IPS-NIHi7 (cell line): ENCODE data around the gene CHPF.

ENCODE experiments used
- DNase-seq: peaks from one replicate; pipeline ENCODE4 v3.0.0; 2012; ENCODE audit warnings: mixed read lengths; ENCODE audit errors: extremely low spot score

Gene CHPF

GRCh38 chr2:219569041-219569440 is 25.4 kb upstream of the CHPF start:
- no peak for DNase-seq

- no peak for DNase-seq
Measured at GRCh38 chr2:219567791-219568361, 24.3 kb upstream of the CHPF start.

DNA sequence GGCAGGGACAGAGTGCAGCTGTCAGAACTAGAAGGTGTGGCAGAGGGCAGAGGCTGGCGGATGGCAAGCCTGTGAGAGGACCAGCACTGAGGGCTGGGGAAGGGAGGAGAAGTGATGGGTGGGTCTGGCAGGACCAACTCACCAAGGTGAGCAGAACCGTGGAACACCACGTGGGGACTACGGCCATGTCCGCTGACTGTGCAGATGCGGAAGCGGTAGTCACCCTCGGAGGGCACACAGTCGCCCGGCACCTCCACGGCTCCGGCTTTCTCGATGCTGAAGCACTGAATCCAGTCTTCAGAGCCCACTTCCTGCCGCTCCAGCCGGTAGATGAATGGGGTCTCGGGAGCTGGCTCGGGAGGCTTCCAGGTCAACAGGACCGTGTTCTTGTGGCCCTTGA is 23.5 kb upstream of the CHPF start:
- DNase-seq: no peak

DNA sequence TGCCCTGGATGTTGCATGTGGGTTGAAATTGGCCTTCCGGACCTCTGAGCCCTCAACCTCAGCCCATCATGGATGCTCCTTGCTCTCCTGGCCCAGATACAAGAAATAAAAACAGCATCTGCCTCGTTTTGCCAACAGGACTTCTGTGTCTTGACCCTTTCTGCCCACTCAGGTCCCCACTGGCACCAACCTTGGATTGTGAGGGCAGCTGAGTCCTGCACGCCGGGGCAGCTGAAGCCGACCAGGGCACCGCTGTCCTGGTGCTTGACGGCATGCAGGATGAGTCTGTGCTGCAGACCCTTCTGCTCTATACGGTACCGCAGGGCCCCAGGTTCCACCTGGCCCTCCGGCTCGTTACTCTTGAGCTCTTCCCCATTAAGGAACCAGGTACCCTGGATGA is 23.0 kb upstream of the CHPF start:
- DNase-seq: no peak

DNA sequence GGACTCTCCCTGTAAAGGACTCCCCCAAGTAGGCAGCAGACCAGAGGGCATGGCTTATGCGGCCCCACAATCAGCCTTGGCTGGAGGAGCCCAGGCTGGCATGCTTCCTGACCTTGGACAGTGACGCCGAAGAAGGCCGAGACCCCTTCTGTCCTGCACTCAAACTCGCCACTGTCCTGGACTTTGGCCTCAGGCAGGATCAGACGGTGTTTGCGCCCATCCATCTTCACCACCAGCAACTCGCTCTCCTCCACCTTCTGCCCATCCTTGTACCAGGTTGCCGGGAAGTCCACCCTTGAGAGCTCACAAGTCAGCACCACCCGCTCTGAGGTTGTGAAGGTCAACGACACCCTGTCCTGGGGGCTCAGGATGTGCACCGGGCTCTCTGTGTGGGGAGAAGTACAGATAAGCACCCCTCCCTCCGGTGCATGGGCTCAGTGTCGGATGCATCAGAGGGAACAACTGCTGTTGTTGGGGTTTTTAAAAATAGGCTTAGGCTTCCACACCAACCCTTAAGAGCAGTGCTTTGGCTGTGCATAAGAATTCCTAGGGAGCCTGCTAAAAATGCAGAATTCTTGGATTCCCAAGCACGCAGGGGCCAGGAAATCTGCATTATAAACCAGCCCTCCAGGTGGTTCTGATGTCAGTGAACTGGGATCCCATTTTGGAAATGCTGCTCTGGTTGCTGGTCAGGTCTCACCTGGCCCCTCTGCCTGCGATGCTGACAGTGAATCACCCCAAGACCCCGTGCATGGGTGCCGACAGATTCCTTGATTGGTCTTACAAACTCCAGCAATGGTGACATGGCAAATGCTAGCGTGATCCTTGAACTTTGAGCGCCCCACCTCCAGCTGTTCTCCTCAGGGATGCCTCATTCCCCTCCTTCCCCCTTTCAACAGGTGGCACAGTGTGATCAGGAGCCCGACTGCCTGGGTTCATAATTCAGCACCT is 21.8 kb upstream of the CHPF start:
- peak; percentile 69 for DNase-seq

DNA sequence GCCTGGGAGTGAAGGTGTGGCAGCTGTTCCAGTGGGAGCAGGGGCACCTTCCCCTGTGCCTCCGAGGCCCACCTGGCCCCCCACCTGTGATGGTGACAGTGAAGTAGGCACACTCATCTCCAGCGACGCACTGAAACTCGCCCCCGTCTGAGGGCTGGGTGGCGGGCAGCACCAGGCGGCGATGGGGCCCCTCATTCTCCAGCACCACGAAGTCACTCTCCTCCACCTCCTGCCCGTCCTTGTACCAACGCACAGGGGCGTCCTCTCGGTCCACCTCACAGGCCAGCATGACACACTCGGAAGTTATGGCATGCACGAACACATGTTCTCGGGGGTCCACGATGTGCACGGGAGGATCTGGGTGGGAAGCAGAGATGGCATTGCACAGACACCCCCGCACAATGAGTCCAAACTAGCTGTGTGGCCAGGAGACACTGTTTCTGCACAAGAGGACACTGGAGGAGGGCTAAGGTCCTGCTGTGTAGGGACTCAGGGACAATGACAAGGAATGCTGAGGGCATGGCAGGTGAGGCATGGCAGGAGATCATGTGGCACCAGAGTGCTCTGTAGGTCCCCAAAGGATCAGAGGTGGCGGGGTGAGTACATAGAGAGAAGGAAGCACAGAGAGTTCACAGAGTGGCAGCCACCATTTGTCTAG is 19.8 kb upstream of the CHPF start:
- DNase-seq: no peak

DNA sequence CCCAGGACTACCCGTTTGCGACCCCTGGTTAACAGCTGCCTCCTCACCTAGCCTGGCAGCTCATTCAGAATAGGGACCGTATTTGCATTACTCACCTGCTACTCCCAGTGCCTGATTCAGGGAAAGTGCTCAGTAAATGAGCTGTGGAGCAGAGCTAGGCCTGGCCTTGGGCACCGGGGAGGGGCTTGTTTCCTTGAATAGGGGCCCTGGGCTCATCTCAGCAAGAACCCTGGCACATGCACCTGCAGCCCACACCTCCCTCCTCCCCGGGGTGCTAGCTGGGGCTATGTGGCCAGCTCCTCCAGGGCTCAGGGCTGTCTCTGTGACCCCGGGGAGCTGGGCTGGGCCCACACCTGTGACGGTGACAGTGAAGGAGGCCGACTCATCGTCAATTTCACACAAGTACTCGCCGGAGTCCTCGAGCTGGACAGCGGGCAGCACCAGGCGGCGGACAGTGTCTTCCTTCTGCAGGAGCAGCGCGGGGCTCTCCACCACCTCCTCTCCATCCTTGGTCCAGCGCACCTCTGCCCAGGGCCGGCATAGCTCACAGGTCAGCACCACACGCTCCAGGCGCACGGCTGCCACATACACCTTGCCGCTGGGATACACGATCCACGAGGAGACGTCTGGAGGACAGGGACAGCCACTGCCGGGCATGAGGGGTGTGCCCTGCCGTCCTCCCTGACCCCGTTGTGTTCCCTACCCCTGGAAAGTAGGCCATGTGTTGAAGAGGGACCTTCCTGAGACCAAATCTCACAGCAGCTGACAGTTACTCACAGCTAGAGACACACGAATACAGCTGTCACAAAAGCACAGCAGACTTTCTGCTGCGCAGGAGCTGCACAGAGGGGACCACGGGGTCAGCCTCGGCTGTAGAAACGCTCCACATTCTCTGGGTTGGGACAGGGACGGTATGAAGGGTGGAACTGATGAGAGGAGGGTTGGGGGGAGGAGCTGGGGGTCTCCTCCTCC is 18.7 kb upstream of the CHPF start:
- DNase-seq: no peak

- no peak for DNase-seq
Measured at GRCh38 chr2:219561179-219562048, 17.8 kb upstream of the CHPF start.

DNA sequence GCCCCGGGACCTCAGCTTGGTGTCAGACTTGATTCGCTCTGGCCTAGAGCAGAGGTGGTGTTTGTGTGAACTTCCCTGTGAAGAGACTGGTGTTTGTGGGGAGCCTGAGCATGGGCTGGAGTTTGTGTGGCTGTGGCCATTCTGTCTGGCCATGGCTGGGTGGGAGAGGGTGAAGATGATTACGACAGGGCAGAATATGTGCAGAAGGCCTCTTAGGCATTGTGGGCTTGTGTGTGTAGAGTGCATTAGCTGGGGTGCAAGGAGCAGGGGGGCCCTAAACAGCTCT is 17.2 kb upstream of the CHPF start:
- no peak for DNase-seq

- DNase-seq: no peak
Measured at GRCh38 chr2:219560037-219560892, 16.7 kb upstream of the CHPF start.

- DNase-seq: no peak
Measured at GRCh38 chr2:219559156-219559915, 15.7 kb upstream of the CHPF start.

DNA sequence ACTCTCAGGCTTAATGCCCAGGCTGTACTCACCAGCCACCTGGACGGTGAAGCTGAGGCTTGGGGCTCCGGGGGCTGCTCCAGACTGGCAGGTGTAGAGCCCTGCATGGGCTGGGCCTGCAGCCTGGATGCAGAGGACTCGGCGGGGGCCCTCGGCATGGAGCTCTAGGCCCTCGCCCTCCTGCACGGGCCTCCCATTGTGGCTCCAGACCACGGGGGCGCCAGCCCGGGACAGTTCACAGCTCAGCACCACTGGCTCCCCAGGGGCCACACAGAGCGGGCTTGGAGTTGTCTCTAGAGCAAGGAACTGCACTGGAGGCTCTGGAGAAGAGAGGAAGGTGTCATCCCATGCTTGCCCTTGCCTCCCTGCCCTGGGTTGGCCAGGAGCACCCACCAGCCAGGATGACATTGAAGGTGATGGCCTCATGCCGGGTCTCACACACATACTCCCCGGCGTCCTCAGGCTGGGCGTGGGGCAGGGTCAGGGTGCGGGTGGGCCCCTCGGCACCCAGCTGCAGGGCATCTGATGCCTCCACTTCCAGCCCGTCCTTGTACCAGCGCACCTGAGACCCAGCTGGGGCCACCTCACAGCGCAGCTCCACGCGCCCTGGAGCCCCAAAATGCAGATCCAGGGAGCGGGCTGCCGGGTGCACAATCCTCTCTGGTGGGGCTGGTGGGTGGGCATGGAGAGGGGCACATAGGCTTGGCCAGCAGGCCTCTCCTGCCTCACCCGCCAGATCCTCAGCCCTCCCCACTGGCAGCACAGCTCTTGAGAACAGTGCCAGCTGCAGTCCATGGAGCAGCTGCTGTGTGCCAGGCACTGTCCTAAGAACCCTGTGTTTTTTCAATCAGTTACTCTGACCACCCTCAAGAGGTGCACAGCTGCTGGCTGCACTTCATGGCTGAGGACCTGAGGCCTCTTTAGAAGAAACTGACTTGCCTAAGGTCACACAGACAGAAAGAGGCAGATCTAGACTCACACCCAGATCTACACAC is 14.5 kb upstream of the CHPF start:
- no peak for DNase-seq

DNA sequence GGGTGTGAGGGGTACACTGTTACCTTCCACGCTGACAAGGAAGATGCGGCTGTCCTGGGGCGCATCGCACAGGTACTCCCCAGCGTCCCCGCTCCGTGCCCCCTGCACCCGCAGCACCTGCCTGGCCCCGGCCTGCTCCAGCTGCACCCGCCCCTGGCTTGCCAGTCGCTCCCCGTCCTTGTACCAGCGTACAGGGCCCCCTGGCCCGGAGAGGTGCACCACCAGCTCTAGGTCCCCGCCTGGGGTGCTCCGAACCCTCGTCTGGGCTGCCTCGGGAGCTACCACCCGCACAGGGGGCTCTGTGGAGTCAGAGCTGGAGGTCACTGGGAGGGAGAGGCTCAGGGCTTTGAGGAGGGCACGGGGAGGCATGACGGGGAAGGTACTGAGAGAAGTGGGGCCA is 13.7 kb upstream of the CHPF start:
- no peak for DNase-seq

- no peak for DNase-seq
Measured at GRCh38 chr2:219556413-219556812, 12.8 kb upstream of the CHPF start.

GRCh38 chr2:219555956-219556355 is 12.3 kb upstream of the CHPF start:
- no peak for DNase-seq

- DNase-seq: no peak
Measured at GRCh38 chr2:219554350-219554749, 10.7 kb upstream of the CHPF start.

- no peak for DNase-seq
Measured at GRCh38 chr2:219553463-219553963, 9.9 kb upstream of the CHPF start.

DNA sequence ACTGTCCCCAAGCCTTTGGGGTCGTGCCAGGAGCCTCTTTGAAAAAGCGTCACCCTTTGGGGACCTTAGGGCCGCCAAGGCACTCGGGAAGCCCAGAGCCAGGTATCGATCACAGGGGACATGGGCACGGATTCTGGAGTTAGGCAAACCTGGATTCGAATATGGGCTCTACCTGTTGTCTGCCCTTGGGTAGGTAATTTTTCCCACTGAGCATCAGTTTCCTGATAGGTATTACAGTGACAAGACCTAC is 9.5 kb upstream of the CHPF start:
- no peak for DNase-seq
